ENCODE results near the gene RABGAP1L. TPM values are rescaled to one million over a fixed set of nuclear protein-coding genes. Genes with fewer than 3 reads are reported as not detected.
A peak's percentile ranks its signal among the peaks of the same experiment; 100 is the strongest.
"Not testable (repeated sequence)": the region's sequence is repeated elsewhere in the genome, so short reads cannot be mapped to it uniquely, and the experiment has no call there.

Gene RABGAP1L
- total RNA-seq, 1 donor from 2014 or later, result 79.2 TPM

DNA sequence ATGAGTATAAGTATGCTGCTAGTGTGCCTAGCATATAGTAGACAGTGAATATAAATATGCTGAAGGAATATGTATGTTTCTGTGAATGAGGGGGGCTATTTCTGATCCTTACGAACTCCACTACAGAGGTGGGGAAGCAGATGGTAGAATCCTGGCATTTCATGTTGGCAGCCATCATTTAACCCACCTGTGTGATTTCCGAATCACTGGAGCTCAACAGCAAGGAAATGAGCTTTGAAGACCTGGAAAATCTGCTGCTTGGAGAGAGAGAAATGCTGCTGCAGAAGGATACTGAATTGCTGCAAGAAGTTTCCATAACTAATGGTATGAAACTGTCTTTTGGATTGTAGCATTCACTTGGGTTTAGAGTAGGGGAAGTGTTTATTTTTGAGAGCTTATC lies 83.5 kb downstream of the RABGAP1L start:
- DNase-seq (ENCODE audit: low read depth), result no peak

DNA sequence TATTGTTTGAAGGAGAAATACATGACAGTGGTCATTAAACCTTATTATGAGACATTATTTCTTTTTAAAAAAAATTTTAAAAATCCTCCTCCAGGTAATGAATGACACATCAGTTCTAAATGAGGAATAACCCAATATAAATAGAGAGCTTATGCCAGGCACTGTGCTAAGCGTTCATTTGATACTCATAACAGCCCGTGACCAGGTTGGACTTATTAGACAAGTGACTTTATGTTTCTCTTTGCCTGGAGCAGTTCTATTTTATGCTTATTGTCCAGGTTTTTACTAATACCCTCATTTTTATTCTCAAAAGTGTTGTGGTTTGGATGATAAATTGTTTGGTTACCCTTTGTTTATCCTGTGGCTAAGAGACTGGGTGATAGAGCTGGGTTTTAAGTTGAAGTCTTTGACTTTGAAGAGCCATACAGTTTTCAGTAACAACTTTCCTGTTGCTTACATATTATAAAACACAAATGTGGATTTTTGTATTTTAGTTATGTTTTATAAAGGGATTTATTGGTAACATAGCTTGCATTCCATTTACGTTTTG lies 84.2 kb downstream of the RABGAP1L start:
- peak; percentile 9 for DNase-seq (ENCODE audit: low read depth)

DNA sequence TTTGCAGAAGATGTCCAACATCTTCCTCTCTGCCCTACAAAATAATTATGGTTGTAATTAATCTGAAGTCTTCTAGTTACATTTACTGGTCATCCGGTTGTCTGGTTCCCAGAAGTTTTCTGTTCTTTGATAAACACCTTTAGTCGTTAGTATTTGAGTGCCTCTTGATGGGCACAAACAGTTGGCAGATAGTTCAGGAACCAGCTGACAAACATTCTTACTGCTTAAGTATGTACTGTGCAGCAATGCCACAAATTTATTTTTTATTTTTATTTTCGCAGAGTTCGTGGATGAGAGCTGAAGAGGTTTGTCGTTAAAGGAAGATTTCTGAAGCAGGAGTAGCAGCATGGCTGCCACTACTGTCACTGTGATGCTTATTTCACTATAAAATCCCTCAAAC lies 84.7 kb downstream of the RABGAP1L start:
- DNase-seq (ENCODE audit: low read depth), result no peak

DNA sequence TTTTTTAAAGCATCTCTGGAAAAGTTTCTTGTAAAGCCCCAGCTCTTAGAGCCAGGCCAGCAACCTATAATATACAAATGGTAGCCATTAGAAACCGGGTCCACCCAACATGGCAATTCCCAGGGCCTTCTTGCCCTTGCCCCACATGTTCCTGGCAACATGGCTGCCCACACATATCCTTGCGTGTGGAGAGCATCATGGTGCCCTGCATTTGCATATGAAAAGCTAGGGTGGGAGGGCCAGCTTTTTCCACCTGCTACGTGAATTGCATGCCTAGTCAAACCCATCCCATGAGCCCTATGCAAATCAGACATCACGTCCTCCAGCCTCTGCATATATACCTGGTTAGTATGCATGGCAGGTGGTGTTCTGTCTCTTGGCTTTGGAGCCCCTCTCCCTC lies 88.2 kb downstream of the RABGAP1L start:
- DNase-seq (ENCODE audit: low read depth), result no peak

DNA sequence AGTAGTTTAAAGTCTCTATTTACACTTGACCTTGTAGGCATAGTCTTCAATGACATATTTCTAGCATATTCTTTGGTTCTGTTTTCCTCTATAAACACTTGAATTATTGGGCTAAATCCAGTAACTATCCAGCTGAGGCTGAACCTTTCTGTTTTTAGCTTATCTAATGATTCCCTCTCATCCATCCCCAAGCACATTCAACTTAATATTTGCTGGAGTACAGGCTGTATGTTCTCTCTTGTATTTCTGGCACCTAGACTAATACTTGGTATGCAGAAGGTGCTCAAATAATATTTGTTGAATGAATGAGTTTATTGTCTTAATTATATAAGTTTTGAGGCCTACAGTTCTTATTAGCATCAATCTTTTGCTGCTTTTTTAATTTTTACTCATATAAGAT lies 88.7 kb downstream of the RABGAP1L start:
- DNase-seq (ENCODE audit: low read depth), result no peak

DNA sequence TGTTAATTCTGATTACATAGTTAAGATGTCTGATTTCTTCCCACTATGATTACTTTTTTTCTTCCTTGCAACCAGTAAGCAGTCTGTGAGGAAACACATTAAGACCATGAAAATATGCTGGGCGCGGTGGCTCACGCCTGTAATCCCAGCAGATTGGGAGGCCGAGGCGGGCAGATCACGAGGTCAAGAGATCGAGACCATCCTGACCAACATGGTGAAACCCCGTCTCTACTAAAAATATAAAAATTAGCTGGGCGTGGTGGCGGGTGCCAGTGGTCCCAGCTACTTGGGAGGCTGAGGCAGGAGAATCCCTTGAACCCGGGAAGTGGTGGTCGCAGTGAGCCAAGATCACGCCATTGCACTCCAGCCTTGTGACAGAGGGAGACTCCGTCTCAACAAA lies 97.1 kb downstream of the RABGAP1L start:
- DNase-seq (ENCODE audit: low read depth), result not testable (repeated sequence)

DNA sequence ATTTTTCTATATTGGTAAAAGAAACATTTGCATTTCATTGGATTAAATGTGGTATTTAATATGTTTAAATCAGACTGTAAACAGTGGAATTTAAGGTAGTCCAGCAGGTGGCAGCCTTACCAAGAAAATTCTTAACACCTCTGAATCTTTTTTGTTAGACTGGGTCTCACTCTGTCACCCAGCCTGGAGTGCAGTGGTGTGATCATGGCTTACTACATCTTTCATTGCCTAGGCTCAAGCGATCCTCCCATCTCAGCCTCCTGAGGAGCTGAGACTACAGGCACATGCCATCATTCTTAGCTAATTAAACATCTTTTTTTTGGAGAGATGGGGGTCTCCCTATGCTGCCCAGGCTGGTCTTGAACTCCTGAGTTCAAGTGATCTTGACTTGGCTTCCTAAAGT lies 98.8 kb downstream of the RABGAP1L start:
- DNase-seq (ENCODE audit: low read depth), result peak; percentile 55

DNA sequence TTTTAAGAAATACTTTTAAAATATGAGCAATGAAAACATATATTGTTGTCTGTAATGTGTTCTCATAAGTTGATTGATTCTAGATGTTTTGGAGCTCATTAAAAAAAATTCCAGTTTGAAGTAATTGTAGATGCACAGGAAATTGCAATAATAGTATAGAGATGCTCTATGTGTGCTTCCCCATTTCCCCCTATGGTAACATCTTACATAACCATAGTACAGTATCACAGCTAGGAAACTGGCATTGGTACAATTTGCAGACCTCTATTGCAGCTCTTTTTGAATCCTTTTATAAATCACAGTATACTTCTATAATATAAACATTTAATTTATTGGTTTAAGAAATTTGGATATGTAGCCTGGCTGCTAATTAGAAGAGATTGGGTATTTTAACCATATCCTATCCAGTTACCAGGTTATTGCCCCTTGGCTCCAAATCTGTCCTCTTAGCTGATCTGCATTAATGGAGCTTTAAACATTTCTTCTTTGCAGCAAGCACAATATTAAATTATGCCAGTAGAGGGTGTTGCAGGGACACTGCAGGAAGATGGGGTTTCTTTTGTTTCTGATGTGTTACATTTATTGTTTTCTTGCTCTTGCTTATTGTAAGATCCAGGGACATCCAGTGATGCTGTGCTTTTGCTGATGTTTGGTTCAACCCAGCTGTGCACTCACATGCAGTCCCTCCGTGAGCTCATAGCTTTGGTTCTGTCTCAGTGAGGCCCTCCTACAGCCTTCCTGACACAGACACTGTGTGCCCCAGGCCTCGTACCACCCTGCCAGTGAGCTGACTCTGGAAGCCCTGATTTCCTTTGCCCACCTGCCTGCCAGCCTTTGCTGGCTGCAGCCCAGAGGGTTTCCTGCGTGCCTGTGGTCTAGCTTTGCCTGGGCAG lies 103.3 kb downstream of the RABGAP1L start:
- peak; percentile 66 for DNase-seq (ENCODE audit: low read depth)

DNA sequence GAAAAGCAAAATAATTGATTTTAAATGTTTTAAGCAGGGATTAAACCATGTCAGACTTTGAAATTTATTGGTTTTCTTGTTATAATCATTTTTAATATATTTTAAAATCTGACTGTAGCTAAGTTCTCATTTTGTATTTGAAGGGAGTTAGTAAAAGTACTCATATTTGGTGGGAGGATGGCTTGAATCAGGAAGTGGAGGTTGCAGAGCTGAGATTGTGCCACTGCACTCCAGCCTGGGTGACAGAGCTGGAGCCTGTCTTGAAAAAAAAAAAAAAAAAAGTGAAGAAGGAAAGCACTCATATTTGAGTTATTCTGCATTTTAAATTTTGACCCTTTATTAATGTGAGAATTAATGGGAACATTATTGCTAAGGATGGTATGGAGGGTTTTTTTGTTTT lies 106.0 kb downstream of the RABGAP1L start:
- no peak for DNase-seq (ENCODE audit: low read depth)

DNA sequence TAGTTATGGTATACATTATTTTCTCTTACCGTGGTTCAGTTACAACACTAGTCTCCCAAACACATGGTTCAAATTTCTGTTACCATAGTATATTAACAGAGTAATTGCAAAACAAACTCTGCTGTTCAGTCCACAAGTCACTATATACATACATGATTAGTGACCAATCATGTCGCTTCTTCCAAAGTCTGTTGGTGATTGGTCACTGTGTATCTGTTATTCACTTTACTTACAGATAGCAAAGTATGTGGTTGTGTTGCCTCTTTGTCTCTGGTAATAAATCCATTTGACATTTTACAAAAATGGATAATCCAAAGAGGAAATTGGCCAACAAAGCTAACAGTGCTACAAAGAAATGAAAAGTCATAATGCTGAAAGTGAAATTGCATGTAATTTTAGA lies 107.2 kb downstream of the RABGAP1L start:
- DNase-seq (ENCODE audit: low read depth), result no peak

DNA sequence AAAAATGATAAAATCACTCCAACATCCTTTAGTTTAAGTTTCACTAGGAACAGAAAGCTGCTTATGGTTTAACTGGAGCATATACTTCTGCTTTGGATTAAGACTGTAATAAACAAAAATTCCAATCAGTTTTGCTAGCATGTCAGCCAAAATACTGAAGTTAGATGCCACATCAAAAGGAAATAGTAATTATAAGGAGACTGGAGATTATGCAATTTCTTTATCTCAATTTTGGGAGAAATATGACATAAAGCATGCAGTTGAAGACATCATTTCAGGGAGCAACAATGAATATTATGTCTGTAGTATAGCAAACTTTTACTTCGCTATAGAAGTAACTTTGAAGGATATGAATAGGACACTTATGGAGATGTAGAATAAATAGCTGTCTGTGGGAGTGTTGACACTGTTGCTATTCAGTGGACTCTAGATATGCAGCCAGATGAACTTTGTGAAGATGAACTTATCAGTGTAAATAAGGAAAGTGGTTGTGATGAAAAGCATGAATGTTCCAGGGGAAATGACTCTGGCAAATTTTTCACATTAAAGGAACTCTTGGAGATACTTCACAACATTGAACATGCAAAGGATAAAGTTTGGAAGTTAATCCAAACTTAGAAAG lies 107.8 kb downstream of the RABGAP1L start:
- DNase-seq (ENCODE audit: low read depth), result no peak

DNA sequence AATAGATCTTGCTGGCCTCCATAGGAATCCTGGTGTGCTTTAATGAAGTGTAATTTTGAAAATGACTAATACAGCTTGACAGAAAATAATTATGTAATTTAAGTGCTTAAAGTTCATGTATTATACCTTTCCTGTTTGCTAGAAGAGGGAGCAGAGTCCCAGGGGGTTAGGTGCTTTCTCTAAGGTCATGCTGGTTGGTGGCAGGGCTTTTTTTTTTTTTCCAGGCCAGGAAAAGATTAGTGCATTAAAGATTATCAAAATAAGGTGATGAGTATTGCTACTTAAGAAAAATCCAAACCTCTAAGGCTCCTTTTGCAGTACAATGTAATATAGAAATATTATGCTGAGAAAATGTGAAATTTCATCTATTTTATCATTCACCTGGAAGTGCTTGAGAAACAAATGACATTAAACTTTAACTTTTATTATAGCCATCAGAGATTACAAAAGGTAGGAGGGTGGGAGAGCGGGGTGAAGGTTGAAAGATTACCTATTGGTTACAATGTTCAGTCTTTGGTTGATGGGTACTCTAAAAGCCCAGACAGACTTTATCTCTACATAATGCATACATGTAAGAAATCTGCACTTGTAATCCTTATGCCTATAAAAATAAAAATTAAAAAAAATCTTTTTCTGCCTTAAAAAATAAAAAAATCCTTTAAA lies 110.8 kb downstream of the RABGAP1L start:
- DNase-seq (ENCODE audit: low read depth), result no peak

DNA sequence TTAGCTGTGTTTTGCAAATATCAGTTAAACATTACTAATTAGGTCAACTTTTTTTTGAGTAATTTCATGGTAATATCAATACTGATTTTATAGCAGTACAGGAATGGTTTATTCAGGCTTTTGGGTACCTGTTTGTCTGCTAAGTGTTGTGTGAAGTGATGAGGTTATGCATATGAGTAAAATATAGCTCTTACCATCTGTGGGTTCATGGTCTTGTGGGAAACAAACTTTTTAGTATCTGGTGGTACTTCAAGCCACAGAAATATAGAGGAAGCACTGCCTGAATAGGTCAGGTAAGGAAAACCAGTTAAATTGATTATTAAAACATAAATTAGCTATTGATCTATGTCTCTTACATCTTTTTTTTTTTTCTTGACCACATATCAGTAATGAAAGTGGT lies 113.9 kb downstream of the RABGAP1L start:
- no peak for DNase-seq (ENCODE audit: low read depth)

DNA sequence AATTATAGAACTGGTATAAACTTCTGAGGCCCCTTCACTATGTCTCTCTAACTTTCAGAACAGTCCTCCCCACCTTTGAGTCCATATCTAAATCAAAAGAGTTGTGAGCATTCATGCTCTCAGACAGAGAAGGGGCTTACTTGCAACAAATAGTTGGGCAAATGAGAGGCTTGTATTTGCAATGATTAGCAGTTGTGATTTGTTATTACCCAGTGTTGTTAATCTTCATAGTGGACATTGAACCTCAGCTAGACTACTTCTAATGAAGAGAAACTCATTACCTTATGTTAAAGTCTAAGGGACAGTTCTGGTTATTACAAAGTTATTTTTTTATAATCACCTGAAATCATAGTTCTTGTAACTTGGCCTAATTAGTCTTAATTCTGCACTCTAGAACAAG lies 114.5 kb downstream of the RABGAP1L start:
- DNase-seq (ENCODE audit: low read depth), result no peak

DNA sequence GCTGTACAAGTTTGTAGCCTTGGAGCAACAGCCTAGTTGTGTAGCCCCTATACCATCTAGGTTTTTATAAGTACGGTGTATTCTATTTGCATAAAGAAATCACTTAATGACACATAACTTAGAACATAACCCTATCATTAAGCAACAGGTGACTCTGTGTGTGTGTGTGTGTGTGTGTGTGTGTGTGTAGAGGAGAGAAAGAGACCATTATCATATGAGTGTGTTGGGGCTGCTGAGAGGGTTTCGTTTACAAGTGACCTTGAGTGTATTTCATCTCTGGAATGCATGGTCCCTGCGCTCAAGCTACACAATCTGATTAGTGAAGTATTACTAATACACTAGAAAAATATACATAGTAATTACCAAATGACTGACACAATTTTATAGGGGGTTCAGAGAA lies 115.1 kb downstream of the RABGAP1L start:
- DNase-seq (ENCODE audit: low read depth), result no peak

DNA sequence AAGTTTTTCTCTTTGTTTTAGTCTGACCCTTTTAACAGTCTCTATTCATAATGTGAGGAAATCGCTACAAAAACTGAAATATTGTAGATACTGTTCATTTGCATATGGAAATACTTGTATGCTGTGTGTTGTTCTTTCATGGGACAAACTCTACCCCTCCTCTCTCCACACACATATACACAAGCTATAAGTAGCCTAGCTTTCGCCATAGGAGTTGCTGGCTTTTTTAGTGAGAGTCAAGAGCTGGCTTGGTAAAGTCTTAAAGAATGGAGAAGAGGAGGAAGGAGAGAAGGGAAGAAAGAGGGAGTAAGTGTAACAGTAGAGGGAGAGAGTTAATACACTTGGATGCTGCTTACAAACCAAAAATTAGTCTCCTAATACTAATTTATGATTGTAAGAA lies 115.6 kb downstream of the RABGAP1L start:
- DNase-seq (ENCODE audit: low read depth), result no peak

DNA sequence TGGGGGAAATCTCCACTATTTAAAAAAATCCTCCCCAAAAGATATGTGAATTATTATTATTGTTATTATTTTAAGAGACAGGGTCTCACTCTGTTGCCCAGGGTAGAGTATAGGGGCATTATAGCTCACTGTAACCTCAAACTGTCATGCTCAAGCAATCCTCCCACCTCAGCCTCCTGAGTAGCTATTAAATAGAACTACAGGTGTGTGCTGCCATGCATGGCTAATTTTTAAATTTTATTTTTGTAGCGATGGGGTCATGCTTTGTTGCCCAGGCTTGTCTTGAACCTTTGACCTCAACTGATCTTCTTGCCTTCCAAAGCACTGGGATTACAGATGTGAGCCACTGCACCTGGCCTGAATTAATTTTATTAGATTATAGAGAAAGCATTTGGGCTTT lies 116.8 kb downstream of the RABGAP1L start:
- DNase-seq (ENCODE audit: low read depth), result no peak

DNA sequence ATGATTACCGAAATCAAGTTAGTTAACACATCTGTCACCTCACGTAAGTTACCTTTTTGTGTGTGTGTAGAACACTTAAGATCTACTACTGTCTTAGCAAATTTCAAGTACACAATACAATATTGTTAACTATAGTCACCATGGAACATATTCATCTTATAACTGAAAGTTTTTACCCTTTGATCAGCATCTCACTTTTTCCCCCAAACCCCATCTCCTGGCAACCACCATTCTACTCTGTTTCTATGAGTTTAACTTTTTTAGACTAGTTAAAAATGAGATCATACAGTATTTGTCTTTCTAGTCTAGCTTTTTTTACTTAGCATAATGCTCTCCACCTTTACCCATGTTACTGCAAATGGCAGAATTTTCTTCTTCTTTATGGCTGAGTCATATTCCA lies 124.7 kb downstream of the RABGAP1L start:
- no peak for DNase-seq (ENCODE audit: low read depth)

DNA sequence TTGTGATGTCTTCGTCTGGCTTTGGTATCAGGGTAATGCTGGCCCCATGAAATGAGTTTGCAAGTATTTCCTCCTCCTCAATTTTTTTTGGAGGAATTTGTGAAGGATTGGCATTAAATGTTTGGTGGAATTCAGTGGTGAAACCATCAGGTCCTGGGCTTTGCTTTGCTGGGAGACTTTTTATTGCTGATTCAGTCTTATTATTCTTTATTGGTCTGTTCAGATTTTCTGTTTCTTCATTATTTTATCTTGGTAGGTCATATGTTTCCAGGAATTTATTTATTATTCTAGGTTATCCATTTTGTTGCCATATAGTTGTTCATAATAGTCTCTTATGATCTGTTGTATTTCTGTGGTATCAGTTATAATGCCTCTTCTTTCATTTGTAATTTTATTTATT lies 126.7 kb downstream of the RABGAP1L start:
- no peak for DNase-seq (ENCODE audit: low read depth)

DNA sequence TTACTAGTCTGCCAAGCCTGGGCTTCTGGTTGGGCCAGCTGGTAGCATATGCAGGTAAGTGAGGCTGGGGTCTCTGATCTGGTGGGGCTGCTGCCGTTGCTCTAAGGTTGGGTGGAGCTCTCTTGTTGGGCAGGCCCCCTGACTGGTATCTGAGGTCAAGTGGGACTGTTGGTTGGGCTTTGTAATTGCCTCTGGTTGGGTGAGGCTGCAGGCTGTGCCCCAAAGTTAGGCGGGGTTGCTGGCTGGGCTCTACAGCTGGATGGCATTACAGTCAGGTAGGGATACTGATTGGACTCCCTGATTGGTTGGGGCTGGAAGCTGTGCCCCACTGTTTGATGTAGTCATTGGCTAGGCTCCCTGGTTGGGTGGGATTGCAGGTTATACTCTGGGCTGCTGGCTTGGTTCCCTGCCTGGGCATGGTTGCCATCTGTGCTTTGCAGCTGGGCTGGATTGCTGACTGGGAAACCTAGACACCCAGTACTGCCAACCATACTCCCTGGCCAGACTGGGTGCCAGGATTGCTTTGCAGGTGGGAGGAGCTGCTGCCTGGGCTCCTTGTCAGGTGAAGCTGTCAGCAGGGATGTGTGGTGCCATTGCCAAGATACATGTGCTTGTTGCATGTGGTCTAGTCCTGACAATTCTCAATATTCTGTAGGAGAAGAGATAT lies 130.5 kb downstream of the RABGAP1L start:
- no peak for DNase-seq (ENCODE audit: low read depth)

DNA sequence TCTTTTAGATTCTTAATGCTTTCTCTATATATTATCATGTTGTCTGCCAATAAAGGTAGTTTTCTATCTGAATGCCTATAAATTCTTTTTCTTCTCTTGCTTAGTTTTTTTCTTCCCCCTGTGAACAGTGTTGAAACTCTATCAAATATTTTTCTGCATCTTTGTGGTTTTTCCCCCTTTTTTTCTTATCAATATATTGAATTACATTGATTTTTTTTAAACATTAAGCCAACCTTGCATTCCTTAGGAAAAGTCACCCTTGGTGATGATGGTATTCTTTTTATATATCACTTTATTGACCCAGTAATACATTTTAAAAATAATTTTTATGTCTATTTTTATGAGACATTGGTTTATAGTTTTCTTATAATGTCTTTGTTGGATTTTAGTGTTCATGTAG lies 131.7 kb downstream of the RABGAP1L start:
- no peak for DNase-seq (ENCODE audit: low read depth)

DNA sequence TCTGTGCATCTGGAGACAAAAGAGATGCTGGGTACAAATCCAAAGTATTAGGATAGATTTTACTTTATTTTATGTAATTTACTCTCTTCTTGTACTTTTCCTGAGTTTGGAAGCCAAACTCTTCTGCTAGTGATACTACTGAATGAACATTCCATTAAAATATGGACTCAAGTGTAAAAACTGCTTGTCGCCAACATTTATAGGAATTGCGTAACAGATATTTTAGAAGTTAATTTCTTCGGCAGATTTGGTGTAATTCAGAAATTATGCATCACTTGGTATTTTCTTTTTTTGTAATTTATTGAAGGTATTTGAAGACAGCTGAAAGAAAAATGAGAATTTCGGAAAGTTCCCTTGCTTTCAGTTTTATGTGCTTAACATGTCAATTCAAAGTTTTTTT lies 137.0 kb downstream of the RABGAP1L start:
- no peak for DNase-seq (ENCODE audit: low read depth)

Data from renal cortical epithelial cell (primary cell).